Astrocyte (in vitro differentiated cells and primary cell): Measurements from ENCODE around the gene KDM6B.

ENCODE experiments used
- EZH2 ChIP-seq: IDR thresholded peaks from 2 replicates; pipeline ENCODE4 v1.6.1; 2012; ENCODE audit warnings: mild to moderate bottlenecking, low read length, inconsistent platforms; ENCODE audit not compliant: insufficient read depth
- TF ChIP-seq, protein P1 (sequence below): IDR thresholded peaks from 2 replicates; pipeline ENCODE4 v1.5.1; 2011; ENCODE audit warnings: low read depth, mild to moderate bottlenecking, inconsistent platforms, low read length, moderate library complexity; ENCODE audit not compliant: insufficient read depth

GRCh38 chr17:7824021-7824924, 9.7 kb upstream of the KDM6B start:
- TF ChIP-seq, protein P1, sequence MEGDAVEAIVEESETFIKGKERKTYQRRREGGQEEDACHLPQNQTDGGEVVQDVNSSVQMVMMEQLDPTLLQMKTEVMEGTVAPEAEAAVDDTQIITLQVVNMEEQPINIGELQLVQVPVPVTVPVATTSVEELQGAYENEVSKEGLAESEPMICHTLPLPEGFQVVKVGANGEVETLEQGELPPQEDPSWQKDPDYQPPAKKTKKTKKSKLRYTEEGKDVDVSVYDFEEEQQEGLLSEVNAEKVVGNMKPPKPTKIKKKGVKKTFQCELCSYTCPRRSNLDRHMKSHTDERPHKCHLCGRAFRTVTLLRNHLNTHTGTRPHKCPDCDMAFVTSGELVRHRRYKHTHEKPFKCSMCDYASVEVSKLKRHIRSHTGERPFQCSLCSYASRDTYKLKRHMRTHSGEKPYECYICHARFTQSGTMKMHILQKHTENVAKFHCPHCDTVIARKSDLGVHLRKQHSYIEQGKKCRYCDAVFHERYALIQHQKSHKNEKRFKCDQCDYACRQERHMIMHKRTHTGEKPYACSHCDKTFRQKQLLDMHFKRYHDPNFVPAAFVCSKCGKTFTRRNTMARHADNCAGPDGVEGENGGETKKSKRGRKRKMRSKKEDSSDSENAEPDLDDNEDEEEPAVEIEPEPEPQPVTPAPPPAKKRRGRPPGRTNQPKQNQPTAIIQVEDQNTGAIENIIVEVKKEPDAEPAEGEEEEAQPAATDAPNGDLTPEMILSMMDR, result no peak
- no peak for TF ChIP-seq EZH2
